PC-3 (cell line): ENCODE results near the gene NIFK. TPM values are rescaled to one million over a fixed set of nuclear protein-coding genes. Genes with fewer than 3 reads are reported as not detected.

Source experiments
- ATAC-seq: fragments of 200-7000 bp; cut with Tn5 transposase; 2 replicates; pipeline ENCODE4 v1.9.1; 2020; ENCODE audit warnings: mild to moderate bottlenecking, moderate library complexity
- BruUV-seq: library from RNA; stranded (reverse); fragments of 400-500 nt; replicated peaks from 2 replicates; lab custom pipeline; 2021; lab: Mats Ljungman, UMichigan
- CTCF ChIA-PET: fragments of 300-600 bp; sonication (Branson Sonifier 250); formaldehyde crosslinking; loops from one replicate; lab custom pipeline; 2022; ENCODE audit warnings: antibody characterized with exemption; lab: Charles Lee
- POLR2A ChIA-PET: fragments of 300-600 bp; sonication (Branson Sonifier 250); formaldehyde crosslinking; loops from one replicate; lab custom pipeline; 2022; ENCODE audit warnings: antibody characterized with exemption; ENCODE audit not compliant: unreplicated experiment; lab: Charles Lee
- DNase-seq: peaks from one replicate; pipeline ENCODE4 v3.0.0-alpha.2; 2015
- H2AFZ ChIP-seq: fragments of 300-600 bp; sonication (generic); 2 replicates; pipeline ENCODE4 v1.6.0; 2016; ENCODE audit warnings: antibody characterized with exemption, low read length
- H3F3A ChIP-seq: fragments of 300-600 bp; sonication (generic); one replicate; pipeline ENCODE4 v1.6.0; 2017; ENCODE audit warnings: antibody characterized with exemption, low read length, control low read depth, mild to moderate bottlenecking; ENCODE audit not compliant: unreplicated experiment
- H3K27ac ChIP-seq: fragments of 300-600 bp; sonication (generic); 2 replicates; pipeline ENCODE4 v1.5.1; 2016; ENCODE audit warnings: mild to moderate bottlenecking, low read length
- H3K27me3 ChIP-seq: fragments of 300-600 bp; sonication (generic); 2 replicates; pipeline ENCODE4 v1.6.1; 2016; ENCODE audit warnings: low read length, mixed read lengths
- H3K36me3 ChIP-seq: fragments of 300-600 bp; sonication (generic); 2 replicates; pipeline ENCODE4 v1.6.1; 2016; ENCODE audit warnings: low read depth, mixed run types, low read length, mixed read lengths
- H3K4me1 ChIP-seq: fragments of 300-600 bp; sonication (generic); 2 replicates; pipeline ENCODE4 v1.5.1; 2016; ENCODE audit warnings: low read length; ENCODE audit not compliant: insufficient read depth
- H3K4me2 ChIP-seq: fragments of 300-600 bp; sonication (generic); 2 replicates; pipeline ENCODE4 v1.6.0; 2016; ENCODE audit warnings: low read length
- H3K4me3 ChIP-seq: fragments of 300-600 bp; sonication (generic); 2 replicates; pipeline ENCODE4 v1.5.1; 2016; ENCODE audit warnings: mild to moderate bottlenecking, low read length, mixed read lengths
- H3K79me2 ChIP-seq: fragments of 300-600 bp; sonication (generic); 2 replicates; pipeline ENCODE4 v1.6.1; 2017; ENCODE audit warnings: low read length, mixed read lengths
- H3K9ac ChIP-seq: fragments of 300-600 bp; sonication (generic); 2 replicates; pipeline ENCODE4 v1.6.0; 2016; ENCODE audit warnings: mild to moderate bottlenecking, low read length
- H3K9me2 ChIP-seq: fragments of 300-600 bp; sonication (generic); replicated peaks from 2 replicates; pipeline ENCODE4 v1.6.1; 2016; ENCODE audit warnings: mixed run types, low read length, mixed read lengths
- H3K9me3 ChIP-seq: fragments of 300-600 bp; sonication (generic); 2 replicates; pipeline ENCODE4 v1.6.1; 2016; ENCODE audit warnings: low read length, mixed read lengths
- H4K20me1 ChIP-seq: fragments of 300-600 bp; sonication (generic); 2 replicates; pipeline ENCODE4 v1.6.1; 2016; ENCODE audit warnings: low read length, mixed read lengths
- EZH2 ChIP-seq: fragments of 300-600 bp; sonication (generic); IDR thresholded peaks from one replicate; pipeline ENCODE4 v1.6.1; 2017; ENCODE audit warnings: antibody characterized with exemption, mild to moderate bottlenecking, low read length; ENCODE audit not compliant: unreplicated experiment
- EZH2phosphoT487 ChIP-seq: fragments of 300-600 bp; sonication (generic); IDR thresholded peaks from 2 replicates; pipeline ENCODE4 v1.6.1; 2018; ENCODE audit warnings: mild to moderate bottlenecking, antibody characterized with exemption, low read length, borderline replicate concordance
- intact Hi-C: fragments of 100-400 bp; cut with micrococcal nuclease; formaldehyde crosslinking; loops from 2 replicates; pipeline ENCODE4 v1.9.0; 2023
- total RNA-seq: library from RNA; depleted of rRNA; stranded (reverse); fragments of >200 nt; gene quantifications from 2 replicates; pipeline ENCODE4 v1.2.3, GENCODE V29; 2014
- TF ChIP-seq, protein P1 (sequence below): fragments of 300-600 bp; sonication (generic); conservative IDR thresholded peaks from 2 replicates; pipeline ENCODE4 v1.5.1; 2017; ENCODE audit warnings: antibody characterized with exemption, low read depth, mild to moderate bottlenecking, low read length

Gene NIFK
- total RNA-seq, 1 experiment from 2014 or later: 64.1 TPM

DNA sequence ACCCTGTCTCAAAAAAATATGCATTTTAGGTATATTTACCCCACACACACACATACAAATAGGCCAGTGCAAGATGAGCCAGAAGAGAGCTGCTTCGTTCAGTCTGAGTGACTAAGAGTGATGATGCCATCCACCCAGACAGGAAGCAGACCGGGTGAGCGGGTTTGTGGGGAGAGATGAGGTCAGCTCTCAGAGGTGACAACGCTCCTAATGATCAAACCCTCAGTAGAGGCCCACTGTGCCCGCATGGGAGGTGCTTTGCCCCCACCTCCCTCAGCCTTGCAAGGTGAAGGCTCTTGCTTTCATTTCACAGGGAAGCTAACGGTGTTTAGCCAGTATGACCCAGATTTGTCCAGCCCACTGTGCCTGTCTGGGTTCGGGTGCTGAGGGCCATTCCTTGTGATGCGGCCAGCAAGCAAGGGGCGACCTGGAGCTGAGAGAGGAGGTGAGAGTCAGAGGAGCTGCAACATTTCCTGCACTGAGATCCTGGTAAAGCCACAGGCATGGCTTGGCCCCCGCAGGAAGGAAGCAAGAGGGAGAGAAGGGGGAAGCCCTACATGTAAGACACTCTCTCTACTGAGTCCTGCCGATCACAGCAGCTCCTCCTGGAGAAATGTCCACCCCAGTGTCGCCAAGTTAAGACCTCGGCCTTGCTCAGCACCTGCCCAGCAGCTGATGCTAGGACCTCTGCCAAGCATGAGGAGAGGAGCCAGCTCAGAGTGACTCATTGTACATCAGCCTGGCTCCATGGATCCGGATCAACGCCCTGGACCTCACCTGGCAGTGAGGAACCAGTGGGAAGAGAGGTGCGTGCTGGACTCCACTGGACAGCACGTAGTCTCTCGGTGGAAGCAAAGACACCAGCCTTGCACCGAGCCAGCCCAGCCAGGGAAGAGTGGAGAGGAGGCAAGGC is 37.0 kb downstream of the NIFK start:
- H3K36me3 ChIP-seq: no peaks in the 10 kb centered on the region
- DNase-seq (peak; percentile 96), ATAC-seq (peak; percentile 90)
- peak overlapping the region; percentile 23 for H2AFZ ChIP-seq
- no peaks in the 10 kb centered on the region for H3F3A ChIP-seq
- H3K27ac ChIP-seq: peak overlapping the region; percentile 95
- POLR2A ChIA-PET: interaction anchor here (0.5 to 1.1 kb wide), 4 partner anchors 50 to 169 kb away, joined by 3 to 4 read pairs (median 4); partner anchors contain the start of gene RNU4ATAC
- H3K27me3 ChIP-seq: no peaks in the 10 kb centered on the region
- peak overlapping the region; percentile 85 for H3K4me2 ChIP-seq
- intact Hi-C loops: no loop called here
- H3K4me3 ChIP-seq: peak overlapping the region; percentile 52
- no peak for TF ChIP-seq EZH2
- TF ChIP-seq, protein P1, sequence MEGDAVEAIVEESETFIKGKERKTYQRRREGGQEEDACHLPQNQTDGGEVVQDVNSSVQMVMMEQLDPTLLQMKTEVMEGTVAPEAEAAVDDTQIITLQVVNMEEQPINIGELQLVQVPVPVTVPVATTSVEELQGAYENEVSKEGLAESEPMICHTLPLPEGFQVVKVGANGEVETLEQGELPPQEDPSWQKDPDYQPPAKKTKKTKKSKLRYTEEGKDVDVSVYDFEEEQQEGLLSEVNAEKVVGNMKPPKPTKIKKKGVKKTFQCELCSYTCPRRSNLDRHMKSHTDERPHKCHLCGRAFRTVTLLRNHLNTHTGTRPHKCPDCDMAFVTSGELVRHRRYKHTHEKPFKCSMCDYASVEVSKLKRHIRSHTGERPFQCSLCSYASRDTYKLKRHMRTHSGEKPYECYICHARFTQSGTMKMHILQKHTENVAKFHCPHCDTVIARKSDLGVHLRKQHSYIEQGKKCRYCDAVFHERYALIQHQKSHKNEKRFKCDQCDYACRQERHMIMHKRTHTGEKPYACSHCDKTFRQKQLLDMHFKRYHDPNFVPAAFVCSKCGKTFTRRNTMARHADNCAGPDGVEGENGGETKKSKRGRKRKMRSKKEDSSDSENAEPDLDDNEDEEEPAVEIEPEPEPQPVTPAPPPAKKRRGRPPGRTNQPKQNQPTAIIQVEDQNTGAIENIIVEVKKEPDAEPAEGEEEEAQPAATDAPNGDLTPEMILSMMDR: no peak
- CTCF ChIA-PET: interaction anchor here (1.0 kb wide), 1 partner anchor 52 kb away, joined by 3 read pairs; no protein-coding TSS in a partner anchor
- H3K9me2 ChIP-seq: no peaks in the 10 kb centered on the region
- no TSS peak for BruUV-seq
- peaks cover 56% of the 10 kb centered on the region for H3K4me1 ChIP-seq
- no peaks in the 10 kb centered on the region for H3K9me3 ChIP-seq
- H4K20me1 ChIP-seq: no peaks in the 10 kb centered on the region
- peak overlapping the region; percentile 67 for H3K9ac ChIP-seq
- H3K79me2 ChIP-seq: no peaks in the 10 kb centered on the region

DNA sequence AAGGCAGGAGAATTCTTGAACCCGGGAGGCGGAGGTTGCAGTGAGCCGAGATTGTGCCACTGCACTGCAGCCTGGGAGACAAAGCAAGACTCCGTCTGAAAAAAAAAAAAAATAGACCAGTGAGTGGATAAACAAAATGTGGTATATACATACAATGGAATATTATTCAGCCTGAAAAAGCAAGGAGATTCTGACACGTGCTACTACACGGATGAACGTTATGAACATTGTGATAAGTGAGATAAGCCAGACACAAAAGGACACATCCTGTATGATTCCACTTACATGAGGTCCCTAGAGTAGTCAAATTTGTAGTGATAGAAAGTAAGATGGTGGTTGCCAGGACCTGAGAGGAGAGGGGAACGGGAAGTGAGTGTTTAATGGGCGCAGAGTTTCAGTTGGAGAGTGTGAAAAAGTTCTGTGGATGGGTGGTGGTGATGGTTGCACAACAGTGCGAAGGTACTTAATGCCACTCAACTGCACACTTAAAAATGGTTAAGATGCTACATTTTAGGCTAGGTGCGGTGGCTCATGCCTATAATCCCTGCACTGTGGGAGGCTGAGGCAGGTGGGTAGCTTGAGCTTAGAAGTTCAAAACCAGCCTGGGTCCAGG is 38.3 kb downstream of the NIFK start:
- CTCF ChIA-PET: no interaction called here

More for the DNA sequence above, 38.3 kb downstream of the NIFK start:
- DNase-seq (no peak), ATAC-seq (no peak)
- intact Hi-C loops: no loop called here
- Histone ChIP-seq H3K36me3 (no peaks in the 10 kb centered on the region), H3K4me2 (0 out of 2 replicates have a peak overlapping the region, but pooled peaks have one; percentile 85), H3K9me2 (no peaks in the 10 kb centered on the region), H3K9me3 (no peaks in the 10 kb centered on the region), H3K27me3 (no peaks in the 10 kb centered on the region), H3K4me3 (no peak overlapping the region), H3K9ac (no peak overlapping the region), H3K4me1 (peaks cover 59% of the 10 kb centered on the region), H2AFZ (no peak overlapping the region), H3K79me2 (no peaks in the 10 kb centered on the region), H3K27ac (peak overlapping the region; percentile 95), H4K20me1 (no peaks in the 10 kb centered on the region), H3F3A (no peaks in the 10 kb centered on the region)
- POLR2A ChIA-PET: no interaction called here
- no peak for TF ChIP-seq EZH2
- TF ChIP-seq EZH2phosphoT487: no peak
- TF ChIP-seq, protein P1: no peak
- BruUV-seq: no TSS peak
